ENCODE measurements around the gene UTP14C.
"Not testable (repeated sequence)": the region's sequence is repeated elsewhere in the genome, so short reads cannot be mapped to it uniquely, and the experiment has no call there.

Gene UTP14C

DNA sequence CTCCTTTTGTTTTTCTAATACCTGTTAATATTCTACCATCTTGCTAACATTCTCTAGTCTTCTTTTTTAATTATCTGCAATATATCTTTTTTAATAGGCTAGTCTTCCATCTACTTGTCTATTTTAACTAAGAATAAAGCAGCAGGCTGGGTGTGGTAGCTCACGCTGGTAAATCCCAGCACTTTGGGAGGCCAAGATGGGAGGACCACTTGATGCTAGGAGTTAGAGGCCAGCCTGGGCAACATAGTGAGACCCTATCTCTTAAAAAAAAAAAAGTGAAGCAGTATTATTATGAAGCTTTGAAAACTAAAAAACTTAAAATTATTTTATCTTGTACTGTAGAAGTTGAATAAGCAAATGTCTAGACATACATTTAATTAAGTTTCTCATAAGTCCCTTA, 3.3 kb downstream of the UTP14C start:
- TF ChIP-seq, protein P1, sequence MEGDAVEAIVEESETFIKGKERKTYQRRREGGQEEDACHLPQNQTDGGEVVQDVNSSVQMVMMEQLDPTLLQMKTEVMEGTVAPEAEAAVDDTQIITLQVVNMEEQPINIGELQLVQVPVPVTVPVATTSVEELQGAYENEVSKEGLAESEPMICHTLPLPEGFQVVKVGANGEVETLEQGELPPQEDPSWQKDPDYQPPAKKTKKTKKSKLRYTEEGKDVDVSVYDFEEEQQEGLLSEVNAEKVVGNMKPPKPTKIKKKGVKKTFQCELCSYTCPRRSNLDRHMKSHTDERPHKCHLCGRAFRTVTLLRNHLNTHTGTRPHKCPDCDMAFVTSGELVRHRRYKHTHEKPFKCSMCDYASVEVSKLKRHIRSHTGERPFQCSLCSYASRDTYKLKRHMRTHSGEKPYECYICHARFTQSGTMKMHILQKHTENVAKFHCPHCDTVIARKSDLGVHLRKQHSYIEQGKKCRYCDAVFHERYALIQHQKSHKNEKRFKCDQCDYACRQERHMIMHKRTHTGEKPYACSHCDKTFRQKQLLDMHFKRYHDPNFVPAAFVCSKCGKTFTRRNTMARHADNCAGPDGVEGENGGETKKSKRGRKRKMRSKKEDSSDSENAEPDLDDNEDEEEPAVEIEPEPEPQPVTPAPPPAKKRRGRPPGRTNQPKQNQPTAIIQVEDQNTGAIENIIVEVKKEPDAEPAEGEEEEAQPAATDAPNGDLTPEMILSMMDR (conservative IDR thresholded peaks at IDR 0.05; ENCODE audit: low read depth, low read length) = no peak
- Histone ChIP-seq H4K20me1 (ENCODE audit: insufficient read depth) (no peaks in the 10 kb centered on the region), H3K9ac (no peak overlapping the region), H3K4me1 (ENCODE audit: low read depth, poor library complexity, severe bottlenecking) (no peaks in the 10 kb centered on the region), H3K36me3 (ENCODE audit: insufficient read depth) (no peaks in the 10 kb centered on the region), H3K4me3 (IDR thresholded peaks at IDR 0.05; ENCODE audit: insufficient read depth, low read depth, low read length) (no peak overlapping the region), H3K4me2 (no peak overlapping the region), H3K27ac (no peak overlapping the region), H3K27me3 (ENCODE audit: insufficient read depth, low read depth) (no peaks in the 10 kb centered on the region), H2AFZ (ENCODE audit: low read depth) (no peak overlapping the region), H3K79me2 (ENCODE audit: insufficient read depth, low read depth) (no peaks in the 10 kb centered on the region)

DNA sequence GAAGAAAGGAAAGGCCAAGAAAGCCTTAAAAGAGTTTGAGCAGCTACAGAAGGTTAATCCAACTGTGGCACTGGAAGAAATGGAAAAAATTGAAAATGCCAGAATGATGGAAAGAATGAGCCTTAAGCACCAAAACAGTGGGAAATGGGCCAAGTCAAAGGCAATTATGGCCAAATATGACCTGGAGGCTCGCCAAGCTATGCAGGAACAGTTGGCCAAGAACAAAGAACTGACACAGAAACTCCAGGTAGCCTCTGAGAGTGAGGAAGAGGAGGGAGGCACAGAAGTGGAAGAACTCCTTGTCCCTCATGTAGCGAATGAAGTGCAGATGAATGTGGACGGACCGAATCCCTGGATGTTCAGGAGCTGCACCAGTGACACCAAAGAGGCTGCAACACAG, 5.1 kb downstream of the UTP14C start:
- Histone ChIP-seq H3K4me2 (no peak overlapping the region), H3K27me3 (ENCODE audit: insufficient read depth, low read depth) (no peaks in the 10 kb centered on the region), H2AFZ (ENCODE audit: low read depth) (no peak overlapping the region), H3K9ac (no peak overlapping the region), H3K79me2 (ENCODE audit: insufficient read depth, low read depth) (no peaks in the 10 kb centered on the region), H3K4me3 (IDR thresholded peaks at IDR 0.05; ENCODE audit: insufficient read depth, low read depth, low read length) (no peak overlapping the region), H3K27ac (no peak overlapping the region), H4K20me1 (ENCODE audit: insufficient read depth) (no peaks in the 10 kb centered on the region), H3K36me3 (ENCODE audit: insufficient read depth) (no peaks in the 10 kb centered on the region), H3K4me1 (ENCODE audit: low read depth, poor library complexity, severe bottlenecking) (no peaks in the 10 kb centered on the region)
- TF ChIP-seq, protein P1 (conservative IDR thresholded peaks at IDR 0.05; ENCODE audit: low read depth, low read length) = no peak

DNA sequence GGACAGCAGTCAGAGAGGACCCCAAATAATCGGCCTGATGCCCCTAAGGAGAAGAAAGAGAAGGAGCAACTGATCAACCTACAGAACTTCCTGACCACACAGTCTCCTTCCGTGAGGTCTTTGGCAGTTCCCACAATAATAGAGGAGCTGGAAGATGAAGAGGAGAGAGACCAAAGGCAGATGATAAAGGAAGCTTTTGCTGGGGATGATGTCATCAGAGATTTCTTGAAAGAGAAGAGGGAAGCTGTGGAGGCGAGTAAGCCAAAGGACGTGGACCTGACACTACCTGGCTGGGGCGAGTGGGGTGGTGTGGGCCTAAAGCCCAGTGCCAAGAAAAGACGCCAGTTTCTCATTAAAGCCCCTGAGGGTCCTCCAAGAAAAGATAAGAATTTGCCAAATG, 5.9 kb downstream of the UTP14C start:
- H3K27ac ChIP-seq; H3K9ac ChIP-seq; H3K4me2 ChIP-seq; H3K79me2 ChIP-seq (ENCODE audit: insufficient read depth, low read depth); H3K27me3 ChIP-seq (ENCODE audit: insufficient read depth, low read depth); H3K4me1 ChIP-seq (ENCODE audit: low read depth, poor library complexity, severe bottlenecking); H4K20me1 ChIP-seq (ENCODE audit: insufficient read depth); H2AFZ ChIP-seq (ENCODE audit: low read depth); H3K36me3 ChIP-seq (ENCODE audit: insufficient read depth); H3K4me3 ChIP-seq (IDR thresholded peaks at IDR 0.05; ENCODE audit: insufficient read depth, low read depth, low read length): not testable (repeated sequence)

DNA sequence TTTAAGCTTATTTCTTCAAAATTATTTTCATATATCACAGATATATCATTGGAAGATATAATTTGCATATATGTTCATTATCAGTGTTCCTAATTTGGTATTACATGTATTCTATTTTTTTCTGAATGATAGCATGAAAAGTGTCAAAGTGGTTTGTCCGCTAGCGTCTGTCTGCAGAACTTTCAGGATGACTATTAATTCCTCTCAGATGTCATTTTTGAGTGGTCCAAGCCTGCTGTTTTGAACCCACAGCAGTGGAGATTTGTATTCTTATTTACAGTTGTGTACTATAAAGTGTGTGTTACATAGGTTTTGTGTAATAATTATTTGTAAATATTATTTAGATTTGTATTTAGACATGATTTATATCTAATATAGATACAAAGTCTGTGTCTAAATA, 8.5 kb downstream of the UTP14C start:
- Histone ChIP-seq H3K27ac (no peak overlapping the region), H3K4me2 (no peak overlapping the region), H2AFZ (ENCODE audit: low read depth) (no peak overlapping the region), H3K9ac (no peak overlapping the region), H3K4me3 (IDR thresholded peaks at IDR 0.05; ENCODE audit: insufficient read depth, low read depth, low read length) (no peak overlapping the region), H4K20me1 (ENCODE audit: insufficient read depth) (no peaks in the 10 kb centered on the region), H3K36me3 (ENCODE audit: insufficient read depth) (no peaks in the 10 kb centered on the region), H3K79me2 (ENCODE audit: insufficient read depth, low read depth) (no peaks in the 10 kb centered on the region), H3K27me3 (ENCODE audit: insufficient read depth, low read depth) (no peaks in the 10 kb centered on the region), H3K4me1 (ENCODE audit: low read depth, poor library complexity, severe bottlenecking) (no peaks in the 10 kb centered on the region)
- TF ChIP-seq, protein P1 (conservative IDR thresholded peaks at IDR 0.05; ENCODE audit: low read depth, low read length) = no peak

DNA sequence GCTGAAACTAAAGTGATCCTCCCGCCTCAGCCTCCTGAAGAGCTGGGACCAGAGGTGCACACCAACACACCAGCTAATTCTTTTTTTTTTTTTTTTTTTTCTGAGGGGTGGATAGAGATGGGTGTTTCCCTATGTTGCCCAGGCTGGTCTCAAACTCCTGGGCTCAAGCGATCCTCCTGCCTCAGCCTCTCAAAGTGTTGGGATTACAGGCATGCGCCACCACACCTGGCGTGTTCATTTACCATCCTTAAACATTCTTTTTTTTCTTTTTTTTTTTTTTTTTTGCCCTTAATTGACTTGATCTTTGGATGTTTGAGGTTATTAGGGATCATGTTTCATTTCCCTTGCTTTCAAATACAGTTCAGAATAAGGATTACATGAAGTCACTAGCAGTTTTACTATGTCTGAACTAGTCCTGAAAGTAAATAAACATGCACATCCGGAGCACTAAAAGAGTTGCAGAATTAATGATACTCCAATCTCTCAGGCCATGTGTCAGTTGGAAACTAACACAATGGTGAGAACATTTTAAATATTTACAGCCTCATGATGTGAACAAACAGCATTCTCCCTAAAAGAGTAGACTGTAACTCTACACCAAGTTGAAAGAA, 10.2 kb downstream of the UTP14C start:
- no peak overlapping the region for H3K27ac ChIP-seq
- no peaks in the 10 kb centered on the region for H3K79me2 ChIP-seq (ENCODE audit: insufficient read depth, low read depth)
- no peak overlapping the region for H3K4me2 ChIP-seq
- TF ChIP-seq, protein P1 (conservative IDR thresholded peaks at IDR 0.05; ENCODE audit: low read depth, low read length) = no peak
- no peak overlapping the region for H2AFZ ChIP-seq (ENCODE audit: low read depth)
- H3K9ac ChIP-seq = no peak overlapping the region
- no peaks in the 10 kb centered on the region for H4K20me1 ChIP-seq (ENCODE audit: insufficient read depth)
- no peak overlapping the region for H3K4me3 ChIP-seq (IDR thresholded peaks at IDR 0.05; ENCODE audit: insufficient read depth, low read depth, low read length)
- no peaks in the 10 kb centered on the region for H3K27me3 ChIP-seq (ENCODE audit: insufficient read depth, low read depth)
- H3K36me3 ChIP-seq (ENCODE audit: insufficient read depth) = no peaks in the 10 kb centered on the region
- no peaks in the 10 kb centered on the region for H3K4me1 ChIP-seq (ENCODE audit: low read depth, poor library complexity, severe bottlenecking)

All from KMS-11 (cell line).